ENCODE results near the gene AVP. TPM values are rescaled to one million over a fixed set of nuclear protein-coding genes. Genes with fewer than 3 reads are reported as not detected.

Gene AVP
- total and polyA plus RNA-seq, 2 donors (not counting 3 experiments of a cell fraction or from before 2014, with no cell fraction given) = not detected

DNA sequence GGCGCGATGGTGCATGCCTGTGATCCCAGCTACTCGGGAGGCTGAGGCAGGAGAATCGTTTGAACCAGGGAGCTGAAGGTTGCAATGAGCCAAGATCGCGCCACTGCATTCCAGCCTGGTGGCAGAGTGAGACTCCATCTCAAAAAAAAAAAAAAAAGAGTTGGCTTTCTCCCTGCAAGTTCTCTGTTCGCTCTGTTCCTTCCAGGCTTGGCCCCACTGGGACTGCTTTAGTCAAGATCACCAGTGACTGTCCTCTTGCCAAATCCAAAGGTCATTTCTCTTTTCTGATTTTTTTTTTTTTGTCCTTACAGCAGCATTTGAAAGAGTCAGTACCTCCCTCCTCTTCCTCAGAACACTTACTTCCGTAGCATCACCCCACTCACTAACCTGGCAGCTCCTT, 51.9 kb downstream of the AVP start:
- TF ChIP-seq, protein P1, sequence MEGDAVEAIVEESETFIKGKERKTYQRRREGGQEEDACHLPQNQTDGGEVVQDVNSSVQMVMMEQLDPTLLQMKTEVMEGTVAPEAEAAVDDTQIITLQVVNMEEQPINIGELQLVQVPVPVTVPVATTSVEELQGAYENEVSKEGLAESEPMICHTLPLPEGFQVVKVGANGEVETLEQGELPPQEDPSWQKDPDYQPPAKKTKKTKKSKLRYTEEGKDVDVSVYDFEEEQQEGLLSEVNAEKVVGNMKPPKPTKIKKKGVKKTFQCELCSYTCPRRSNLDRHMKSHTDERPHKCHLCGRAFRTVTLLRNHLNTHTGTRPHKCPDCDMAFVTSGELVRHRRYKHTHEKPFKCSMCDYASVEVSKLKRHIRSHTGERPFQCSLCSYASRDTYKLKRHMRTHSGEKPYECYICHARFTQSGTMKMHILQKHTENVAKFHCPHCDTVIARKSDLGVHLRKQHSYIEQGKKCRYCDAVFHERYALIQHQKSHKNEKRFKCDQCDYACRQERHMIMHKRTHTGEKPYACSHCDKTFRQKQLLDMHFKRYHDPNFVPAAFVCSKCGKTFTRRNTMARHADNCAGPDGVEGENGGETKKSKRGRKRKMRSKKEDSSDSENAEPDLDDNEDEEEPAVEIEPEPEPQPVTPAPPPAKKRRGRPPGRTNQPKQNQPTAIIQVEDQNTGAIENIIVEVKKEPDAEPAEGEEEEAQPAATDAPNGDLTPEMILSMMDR (IDR thresholded peaks at IDR 0.05; ENCODE audit: extremely low read depth in 1 of 2, insufficient read depth in 1 of 2, low read depth in 1 of 2, low read length in 2 of 2) = no peak
- no peak for TF ChIP-seq EZH2 (IDR thresholded peaks at IDR 0.05; ENCODE audit: borderline replicate concordance, low read depth, low read length, severe bottlenecking)
- TF ChIP-seq GATA2 (IDR thresholded peaks at IDR 0.05; ENCODE audit: insufficient read depth, insufficient read length, low read depth, low read length) = no peak
- TF ChIP-seq POLR2AphosphoS5 (IDR thresholded peaks at IDR 0.05; ENCODE audit: insufficient read depth, low read depth, low read length) = no peak
- TF ChIP-seq JUN (IDR thresholded peaks at IDR 0.05; ENCODE audit: borderline replicate concordance, insufficient read depth, insufficient read length, low read depth) = no peak
- TF ChIP-seq FOS (IDR thresholded peaks at IDR 0.05; ENCODE audit: borderline replicate concordance, insufficient read depth, low read length) = no peak
- no peak for TF ChIP-seq MYC (IDR thresholded peaks at IDR 0.05; ENCODE audit: low read depth, low read length)
- TF ChIP-seq, protein P2, sequence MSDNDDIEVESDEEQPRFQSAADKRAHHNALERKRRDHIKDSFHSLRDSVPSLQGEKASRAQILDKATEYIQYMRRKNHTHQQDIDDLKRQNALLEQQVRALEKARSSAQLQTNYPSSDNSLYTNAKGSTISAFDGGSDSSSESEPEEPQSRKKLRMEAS (IDR thresholded peaks at IDR 0.05; ENCODE audit: insufficient read depth, insufficient read length) = no peak
- no peak for TF ChIP-seq POLR2A (IDR thresholded peaks at IDR 0.05; ENCODE audit: low read depth, low read length)
- no peak overlapping the region for H3K27ac ChIP-seq (ENCODE audit: insufficient read depth, low read depth, low read length)
- H3K9ac ChIP-seq (replicated peaks; ENCODE audit: extremely low read depth, insufficient read depth, low read length) = no peak overlapping the region
- H3K9me1 ChIP-seq (replicated peaks; ENCODE audit: control insufficient read depth, extremely low read depth, insufficient read depth, low read length) = no peaks in the 10 kb centered on the region
- peaks cover 7 to 54% of the 10 kb centered on the region in 2 experiments for H3K36me3 ChIP-seq (ENCODE audit: control insufficient read depth in 2 of 2, extremely low read depth in 1 of 2, insufficient read depth in 2 of 2, low read length in 2 of 2)
- no TSS peak for BruUV-seq (replicated peaks)
- no peak for FAIRE-seq
- ChIA-PET POLR2A (interaction anchor here (0.7 kb wide), 1 partner anchor 367 kb away, joined by 3 read pairs; no protein-coding TSS in a partner anchor), CTCF (interaction anchor here (0.7 kb wide), 1 partner anchor 118 kb away, joined by 3 read pairs; no protein-coding TSS in a partner anchor)
- no peak overlapping the region for H3K4me2 ChIP-seq (ENCODE audit: insufficient read depth, low read length)
- H4K20me1 ChIP-seq (replicated peaks; ENCODE audit: control insufficient read depth, extremely low read depth, insufficient read depth, low read length) = no peaks in the 10 kb centered on the region
- H3K79me2 ChIP-seq (ENCODE audit: control insufficient read depth, insufficient read depth, low read length) = no peaks in the 10 kb centered on the region
- dilution Hi-C loops (cut with MboI; ENCODE audit: extremely low pct_ligation_motif_present, low sequenced_read_pairs) (no loop called here), intact Hi-C loops (cut with micrococcal nuclease) (no loop called here)
- no peaks in the 10 kb centered on the region for H3K9me3 ChIP-seq (replicated peaks; ENCODE audit: control insufficient read depth, insufficient read depth, low read length)
- H3K4me1 ChIP-seq (ENCODE audit: control insufficient read depth, extremely low read depth, insufficient read depth, low read length) = no peaks in the 10 kb centered on the region
- no peak for DNase-seq (ENCODE audit: low read depth, low spot score)
- H3K27me3 ChIP-seq (ENCODE audit: control insufficient read depth in 2 of 2, insufficient read depth in 2 of 2, low read length in 2 of 2) = no peaks in the 10 kb centered on the region
- H2AFZ ChIP-seq (ENCODE audit: low read depth, low read length) = no peak overlapping the region
- no peak overlapping the region for H3K4me3 ChIP-seq (replicated peaks in 1 of 3; ENCODE audit: insufficient read depth in 1 of 3, low read depth in 1 of 3, low read length in 3 of 3)

Other genes with a start within 250 kb of the AVP start
- 18.7 and 20.1 TPM in 2 replicates for gene PCED1A, start 244.1 kb downstream of the AVP start, total RNA-seq
- 32.0 and 37.6 TPM in 2 replicates for gene PCED1A, start 244.1 kb downstream of the AVP start, polyA plus RNA-seq
- 35.8 and 42.3 TPM in 2 replicates for gene VPS16, start 244.0 kb downstream of the AVP start, total RNA-seq
- gene VPS16, start 244.0 kb downstream of the AVP start, polyA plus RNA-seq = 37.6 and 37.8 TPM in 2 replicates
- 52.2 and 53.4 TPM in 2 replicates for gene PTPRA, start 211.2 kb downstream of the AVP start, total RNA-seq
- gene PTPRA, start 211.2 kb downstream of the AVP start, polyA plus RNA-seq = 37.7 and 43.2 TPM in 2 replicates
- gene GNRH2, start 41.1 kb downstream of the AVP start, total RNA-seq = 1.7 and 1.9 TPM in 2 replicates
- 0.13 TPM in 1 of 2 replicates, not detected in the other for gene GNRH2, start 41.1 kb downstream of the AVP start, polyA plus RNA-seq
- gene MRPS26, start 38.7 kb downstream of the AVP start, total RNA-seq = 41.2 and 43.9 TPM in 2 replicates
- 41.0 and 48.7 TPM in 2 replicates for gene MRPS26, start 38.7 kb downstream of the AVP start, polyA plus RNA-seq
- not detected in 2 replicates for gene OXT, start 13.1 kb downstream of the AVP start, total RNA-seq
- gene OXT, start 13.1 kb downstream of the AVP start, polyA plus RNA-seq = not detected in 2 replicates
- 15.0 and 15.7 TPM in 2 replicates for gene FASTKD5, start 75.1 kb upstream of the AVP start, total RNA-seq
- gene FASTKD5, start 75.1 kb upstream of the AVP start, polyA plus RNA-seq = 8.5 and 10.8 TPM in 2 replicates
- 5.1 and 5.8 TPM in 2 replicates for gene UBOX5, start 75.1 kb upstream of the AVP start, total RNA-seq
- 3.5 and 4.6 TPM in 2 replicates for gene UBOX5, start 75.1 kb upstream of the AVP start, polyA plus RNA-seq
- 3.6 and 4.5 TPM in 2 replicates for gene LZTS3, start 88.8 kb upstream of the AVP start, total RNA-seq
- 5.7 and 7.3 TPM in 2 replicates for gene LZTS3, start 88.8 kb upstream of the AVP start, polyA plus RNA-seq
- gene DDRGK1, start 120.0 kb upstream of the AVP start, total RNA-seq = 52.2 and 54.0 TPM in 2 replicates
- 41.7 and 48.5 TPM in 2 replicates for gene DDRGK1, start 120.0 kb upstream of the AVP start, polyA plus RNA-seq
- gene ITPA, start 124.8 kb upstream of the AVP start, total RNA-seq = 59.8 and 65.0 TPM in 2 replicates
- gene ITPA, start 124.8 kb upstream of the AVP start, polyA plus RNA-seq = 43.2 and 50.7 TPM in 2 replicates
- gene SLC4A11, start 154.5 kb upstream of the AVP start, total RNA-seq = 10.2 and 15.5 TPM in 2 replicates
- gene SLC4A11, start 154.5 kb upstream of the AVP start, polyA plus RNA-seq = 5.7 and 6.1 TPM in 2 replicates